Activated T-helper 2 cell treated with anti-CD3 and anti-CD28 coated beads, Interferon-gamma antibody, Interleukin-2, Interleukin-4, amounts not matched to agents 10 μg/mL and 5 μg/mL and 100 μg/mL, durations not matched to agents 14 hours and 24 hours and 36 hours (primary cell): ENCODE results near the gene OR1B1. TPM values are rescaled to one million over a fixed set of nuclear protein-coding genes. Genes with fewer than 3 reads are reported as not detected.
"Not testable (repeated sequence)": the region's sequence is repeated elsewhere in the genome, so short reads cannot be mapped to it uniquely, and the experiment has no call there.

Experiments
- DNase-seq: peaks from one replicate; pipeline ENCODE4 v3.0.0; 2021; ENCODE audit warnings: low spot score
- H3K27ac Mint-ChIP-seq: one replicate; pipeline ENCODE4 v1.8.0; 2021; ENCODE audit warnings: mixed read lengths
- H3K27me3 Mint-ChIP-seq: one replicate; pipeline ENCODE4 v1.8.0; 2021; ENCODE audit warnings: low read depth, mixed read lengths
- H3K36me3 Mint-ChIP-seq: one replicate; pipeline ENCODE4 v1.8.0; 2021; ENCODE audit warnings: low read depth, mixed read lengths
- H3K4me1 Mint-ChIP-seq: one replicate; pipeline ENCODE4 v1.8.0; 2021; ENCODE audit warnings: low read depth, mixed read lengths
- H3K4me3 Mint-ChIP-seq: one replicate; pipeline ENCODE4 v1.8.0; 2021; ENCODE audit warnings: low read depth, mild to moderate bottlenecking, moderate library complexity, mixed read lengths
- H3K9me3 Mint-ChIP-seq: one replicate; pipeline ENCODE4 v1.8.0; 2021; ENCODE audit warnings: mixed read lengths
- intact Hi-C: fragments of 100-400 bp; cut with micrococcal nuclease; formaldehyde crosslinking; loops from one replicate; pipeline ENCODE4 v1.15.1; 2023
- total RNA-seq: library from RNA; stranded (reverse); gene quantifications from 2 replicates; pipeline ENCODE4 v1.2.3, GENCODE V29; 2022

Gene OR1B1
- not detected in 2 replicates for total RNA-seq

DNA sequence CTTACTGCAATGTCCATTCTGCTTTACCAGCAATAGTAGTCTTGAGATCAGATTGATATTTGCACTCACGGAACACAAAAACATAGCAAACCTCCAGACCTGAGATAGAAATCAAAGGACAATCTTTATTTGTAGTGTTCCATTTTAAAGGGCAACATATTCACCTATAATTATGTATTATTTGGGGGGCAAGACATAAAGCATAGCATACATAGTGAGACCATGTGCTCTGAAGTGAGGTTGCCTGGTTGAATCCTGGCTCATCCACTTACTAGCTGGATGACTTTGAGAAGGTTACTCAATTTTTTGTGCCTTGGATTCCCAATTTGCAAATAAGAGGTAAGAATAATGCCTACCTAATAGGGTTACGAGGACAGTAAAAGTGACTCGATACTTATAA, at the start of gene OR1B1:
TSS of gene OR1B1 (minus strand) at position 101 of the 400 bp plus-strand sequence.
- H3K27me3 Mint-ChIP-seq, result peaks cover 2% of the 10 kb centered on the region
- no peak within 1 kb of the TSS for H3K27ac Mint-ChIP-seq
- H3K36me3 Mint-ChIP-seq, result no peaks in the 10 kb centered on the region
- intact Hi-C loops, result no loop called here
- H3K9me3 Mint-ChIP-seq, result no peaks in the 10 kb centered on the region
- no peak for DNase-seq
- H3K4me1 Mint-ChIP-seq, result no peaks in the 10 kb centered on the region
- H3K4me3 Mint-ChIP-seq, result no peak within 1 kb of the TSS

DNA sequence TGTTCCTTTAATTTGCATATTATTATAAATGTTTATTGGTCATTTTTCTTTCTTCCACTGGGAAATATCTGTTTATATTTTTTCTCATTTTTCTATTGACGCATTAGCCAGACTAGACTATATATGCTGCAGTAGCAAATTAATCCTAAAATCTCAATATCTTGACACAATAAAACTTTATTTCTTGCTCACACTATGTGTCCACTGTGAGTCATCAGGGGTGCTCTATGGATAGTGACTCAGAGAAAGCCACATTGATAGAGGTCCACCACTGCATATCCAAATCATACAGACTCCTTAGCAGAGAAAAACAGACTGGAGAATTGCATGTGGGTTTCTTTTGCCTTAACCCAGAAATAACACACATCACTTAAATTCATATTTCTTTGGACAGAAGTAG, 38.3 kb upstream of the OR1B1 start:
- Mint-ChIP-seq H3K4me3 (no peak overlapping the region), H3K27ac (no peak overlapping the region), H3K36me3 (no peaks in the 10 kb centered on the region), H3K9me3 (no peaks in the 10 kb centered on the region), H3K4me1 (no peaks in the 10 kb centered on the region), H3K27me3 (no peaks in the 10 kb centered on the region)
- intact Hi-C loops, result no loop called here
- no peak for DNase-seq

DNA sequence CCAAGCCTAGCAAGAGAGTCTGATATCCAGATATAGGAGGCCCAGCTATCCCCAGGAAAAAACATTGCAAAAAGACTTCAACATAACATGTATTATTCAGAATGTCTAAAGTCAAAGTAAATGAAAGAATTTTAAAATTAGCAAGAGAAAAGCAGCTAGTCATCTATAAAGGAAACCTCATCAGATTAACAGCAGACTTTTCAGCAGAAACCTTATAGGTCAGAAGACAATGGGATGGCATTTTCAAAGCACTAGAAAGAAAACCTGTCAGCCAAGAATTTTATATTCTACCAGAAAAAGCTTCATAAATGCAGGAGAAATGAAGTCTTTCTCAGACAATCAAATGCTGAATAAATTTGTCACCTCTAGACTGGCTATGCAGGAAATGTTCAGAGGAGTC, 27.4 kb upstream of the OR1B1 start:
- no peak overlapping the region for H3K4me3 Mint-ChIP-seq
- intact Hi-C loops, result no loop called here

DNA sequence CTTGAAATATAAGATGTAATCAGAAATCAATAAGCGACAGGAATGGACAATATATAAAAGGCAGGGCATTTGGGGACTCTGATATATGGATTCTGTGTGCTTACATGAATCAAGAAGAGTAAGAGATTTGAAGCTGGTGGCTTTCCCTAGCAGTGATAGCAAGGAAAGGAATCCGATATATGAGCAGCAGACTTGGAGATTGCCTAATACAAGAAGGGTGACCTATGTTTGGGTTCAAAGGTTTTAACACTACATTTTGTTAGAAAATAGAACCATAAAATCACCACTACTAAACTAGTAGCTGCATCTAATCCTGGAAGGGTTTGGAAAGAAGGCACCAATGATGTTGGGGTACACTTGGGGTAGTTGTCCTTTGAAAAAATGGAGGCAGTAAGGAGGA, 15.1 kb upstream of the OR1B1 start:
- Mint-ChIP-seq H3K4me3 (no peak overlapping the region), H3K27me3 (no peaks in the 10 kb centered on the region), H3K9me3 (peaks cover 14% of the 10 kb centered on the region), H3K36me3 (no peaks in the 10 kb centered on the region), H3K27ac (no peak overlapping the region), H3K4me1 (peaks cover 2% of the 10 kb centered on the region)
- intact Hi-C loops, result no loop called here
- DNase-seq, result no peak

More for the DNA sequence above, 27.4 kb upstream of the OR1B1 start:
- peaks cover 18% of the 10 kb centered on the region for H3K9me3 Mint-ChIP-seq
- H3K27ac Mint-ChIP-seq, result no peak overlapping the region
- DNase-seq, result no peak
- H3K4me1 Mint-ChIP-seq, result no peaks in the 10 kb centered on the region
- no peaks in the 10 kb centered on the region for H3K27me3 Mint-ChIP-seq
- no peaks in the 10 kb centered on the region for H3K36me3 Mint-ChIP-seq

DNA sequence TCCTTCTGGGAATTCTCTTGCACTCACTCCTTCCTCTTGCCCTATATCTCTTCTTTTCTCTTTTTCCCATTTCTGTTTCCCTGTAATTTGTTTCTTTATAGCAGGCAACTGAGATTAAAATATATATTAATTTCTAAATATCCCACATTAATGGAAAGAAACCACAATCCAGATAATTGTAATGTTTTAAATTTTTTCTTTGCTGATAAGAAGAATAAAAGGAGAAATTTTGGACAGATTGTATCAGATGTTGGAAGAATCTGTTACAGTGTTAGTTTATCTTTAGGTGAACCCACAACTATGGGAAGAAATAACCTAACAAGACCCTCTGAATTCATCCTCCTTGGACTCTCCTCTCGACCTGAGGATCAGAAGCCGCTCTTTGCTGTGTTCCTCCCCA, 4.0 kb upstream of the OR1B1 start, which contains the start of gene OR1L1:
TSS of gene OR1L1 (plus strand) at position 301 of the 400 bp plus-strand sequence. CDS start at position 301, 0 bp downstream.
- intact Hi-C loops, result no loop called here
- Mint-ChIP-seq H3K27ac (no peak within 1 kb of the TSS), H3K27me3 (no peaks in the 10 kb centered on the region), H3K4me3 (no peak within 1 kb of the TSS), H3K9me3 (no peaks in the 10 kb centered on the region), H3K4me1 (no peaks in the 10 kb centered on the region), H3K36me3 (no peaks in the 10 kb centered on the region)
- DNase-seq, result no peak

DNA sequence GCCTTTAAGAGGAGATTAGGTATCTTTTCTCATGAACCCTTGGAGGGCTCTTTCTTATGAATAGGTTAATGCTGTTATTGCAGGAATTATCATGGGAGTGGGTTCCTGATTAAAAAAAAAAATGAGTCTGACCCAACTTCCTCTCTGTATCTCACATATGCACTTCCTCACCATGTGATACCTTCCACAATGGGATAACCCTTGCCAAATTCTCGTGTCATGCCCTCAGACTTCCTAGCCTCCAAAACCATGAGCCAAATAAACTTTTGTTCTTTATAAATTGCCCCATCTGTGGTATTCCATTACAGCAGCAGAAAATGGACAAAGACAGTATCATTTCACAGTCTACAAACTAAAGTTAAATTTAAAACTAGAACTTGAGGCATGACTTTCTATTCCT, 1.0 kb downstream of the OR1B1 start:
- no peak overlapping the region for H3K4me3 Mint-ChIP-seq
- no peaks in the 10 kb centered on the region for H3K9me3 Mint-ChIP-seq
- peaks cover 2% of the 10 kb centered on the region for H3K27me3 Mint-ChIP-seq
- H3K27ac Mint-ChIP-seq, result no peak overlapping the region
- no peaks in the 10 kb centered on the region for H3K4me1 Mint-ChIP-seq
- intact Hi-C loops, result no loop called here
- DNase-seq, result no peak
- H3K36me3 Mint-ChIP-seq, result no peaks in the 10 kb centered on the region

DNA sequence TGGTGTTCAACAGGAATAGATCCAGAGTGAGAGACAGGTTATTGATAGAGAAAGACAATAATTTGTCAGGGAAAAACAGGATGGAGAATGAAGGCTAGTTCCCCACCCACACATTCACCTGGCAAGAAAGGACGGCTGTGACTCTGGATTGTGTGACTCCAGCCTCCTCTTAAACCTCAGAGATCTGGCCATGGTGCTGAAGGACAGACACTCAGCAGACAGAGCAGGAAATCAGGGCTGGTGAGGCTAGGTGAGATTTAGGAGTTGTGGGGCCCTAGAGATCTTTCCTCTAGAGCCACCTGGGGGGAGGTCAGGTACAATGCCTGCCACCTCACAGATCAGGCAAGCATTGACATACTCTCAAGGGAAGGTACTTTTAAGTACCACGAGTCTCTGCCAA, 15.2 kb downstream of the OR1B1 start:
- no peak for DNase-seq
- intact Hi-C loops, result no loop called here
- H3K4me3 Mint-ChIP-seq, result no peak overlapping the region

DNA sequence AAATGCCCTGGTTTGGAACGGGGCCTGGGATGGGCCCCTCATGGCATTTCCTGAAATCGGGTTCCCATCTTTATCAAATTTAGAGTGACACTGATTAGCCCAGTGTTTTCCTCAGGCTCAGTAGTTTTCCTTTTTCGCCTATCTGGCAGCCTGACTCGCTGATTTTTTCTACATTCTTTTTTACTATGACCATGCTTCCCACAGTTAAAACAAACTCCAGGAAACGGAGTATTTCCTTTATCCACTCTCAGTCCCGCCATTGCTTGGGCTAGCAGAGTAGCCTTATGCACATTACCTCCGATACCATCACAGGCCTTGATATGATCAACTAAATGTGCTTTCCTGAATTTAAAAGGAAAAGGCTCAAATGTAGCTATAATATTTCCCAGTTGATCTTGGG, 37.4 kb downstream of the OR1B1 start:
- Mint-ChIP-seq H3K27ac (no peak overlapping the region), H3K4me3 (no peak overlapping the region), H3K4me1 (no peaks in the 10 kb centered on the region), H3K36me3 (no peaks in the 10 kb centered on the region), H3K27me3 (no peaks in the 10 kb centered on the region), H3K9me3 (no peaks in the 10 kb centered on the region)
- intact Hi-C loops, result no loop called here
- no peak for DNase-seq

More for the DNA sequence above, 15.2 kb downstream of the OR1B1 start:
- Mint-ChIP-seq H3K27ac (no peak overlapping the region), H3K4me1 (no peaks in the 10 kb centered on the region), H3K9me3 (no peaks in the 10 kb centered on the region), H3K27me3 (no peaks in the 10 kb centered on the region), H3K36me3 (no peaks in the 10 kb centered on the region)

DNA sequence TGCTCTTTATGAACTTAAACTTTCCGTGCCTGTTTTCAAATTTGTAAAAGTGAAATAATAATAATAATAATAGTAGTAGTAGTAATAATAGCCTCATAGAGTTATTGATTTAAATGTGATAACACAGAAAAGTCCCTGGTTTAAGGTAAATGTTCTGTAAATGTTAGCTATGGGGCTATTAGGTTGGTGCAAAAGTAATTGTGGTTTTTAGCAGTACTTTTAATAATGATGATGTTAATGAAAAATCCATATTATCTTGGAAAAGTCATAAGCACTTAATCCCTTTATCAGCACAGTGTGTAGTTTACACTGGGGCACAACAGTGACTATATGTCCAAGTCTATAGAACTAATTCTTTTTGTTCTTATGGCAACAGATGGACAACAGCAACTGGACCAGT, 43.1 kb downstream of the OR1B1 start, which contains the start of gene OR1Q1:
TSS of gene OR1Q1 (plus strand) at position 377 of the 400 bp plus-strand sequence. CDS start at position 377, 0 bp downstream.
- H3K4me1 Mint-ChIP-seq, result no peaks in the 10 kb centered on the region
- no peak within 1 kb of the TSS for H3K4me3 Mint-ChIP-seq
- DNase-seq, result no peak
- H3K27ac Mint-ChIP-seq, result no peak within 1 kb of the TSS
- no peaks in the 10 kb centered on the region for H3K27me3 Mint-ChIP-seq
- intact Hi-C loops, result no loop called here
- no peaks in the 10 kb centered on the region for H3K36me3 Mint-ChIP-seq
- no peaks in the 10 kb centered on the region for H3K9me3 Mint-ChIP-seq

DNA sequence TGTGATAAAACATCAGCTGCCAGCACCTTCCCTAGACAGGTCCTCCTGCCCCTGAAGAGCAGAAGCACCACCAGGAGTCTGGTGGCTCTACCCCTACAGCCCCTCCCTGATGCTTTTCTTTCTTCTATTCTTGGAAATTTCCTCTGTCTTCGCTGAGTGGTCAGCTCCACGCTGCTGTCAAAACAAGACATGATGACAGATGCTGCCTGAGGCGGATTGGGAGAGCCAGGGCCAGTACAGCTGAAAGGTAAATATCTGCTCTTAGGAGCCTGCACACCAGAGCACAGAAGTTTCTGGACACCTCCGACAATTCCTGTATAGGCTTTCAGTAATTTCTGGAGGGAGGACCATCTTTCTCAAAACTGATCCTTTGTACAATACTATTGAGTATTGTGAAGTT, 47.6 kb downstream of the OR1B1 start:
- Mint-ChIP-seq H3K27ac (no peak overlapping the region), H3K36me3 (no peaks in the 10 kb centered on the region), H3K4me3 (no peak overlapping the region), H3K27me3 (no peaks in the 10 kb centered on the region), H3K9me3 (no peaks in the 10 kb centered on the region), H3K4me1 (no peaks in the 10 kb centered on the region)
- no peak for DNase-seq
- intact Hi-C loops, result no loop called here

DNA sequence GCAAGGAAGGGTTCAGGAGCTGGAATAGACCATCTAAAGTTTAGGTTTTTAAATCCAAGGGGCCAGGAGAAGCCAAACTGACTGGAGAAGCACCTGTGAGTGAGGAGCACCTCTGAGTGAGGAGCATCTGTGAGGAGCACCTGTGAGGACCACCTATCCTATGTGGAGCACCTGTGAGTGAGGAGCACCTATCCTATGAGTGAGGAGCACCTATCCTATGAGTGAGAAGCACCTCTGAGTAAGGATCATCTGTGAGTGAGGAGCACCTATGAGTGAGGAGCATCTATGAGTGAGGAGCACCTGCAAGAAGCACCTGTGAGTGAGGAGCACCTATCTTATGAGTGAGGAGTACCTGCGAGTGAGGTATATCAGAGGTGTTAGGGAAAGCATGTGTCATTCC, 50.8 kb downstream of the OR1B1 start:
- intact Hi-C loops, result no loop called here
- Mint-ChIP-seq H3K9me3 (peaks cover 4% of the 10 kb centered on the region), H3K4me3 (no peak overlapping the region), H3K36me3 (no peaks in the 10 kb centered on the region), H3K27ac (no peak overlapping the region), H3K27me3 (no peaks in the 10 kb centered on the region), H3K4me1 (no peaks in the 10 kb centered on the region)
- no peak for DNase-seq

DNA sequence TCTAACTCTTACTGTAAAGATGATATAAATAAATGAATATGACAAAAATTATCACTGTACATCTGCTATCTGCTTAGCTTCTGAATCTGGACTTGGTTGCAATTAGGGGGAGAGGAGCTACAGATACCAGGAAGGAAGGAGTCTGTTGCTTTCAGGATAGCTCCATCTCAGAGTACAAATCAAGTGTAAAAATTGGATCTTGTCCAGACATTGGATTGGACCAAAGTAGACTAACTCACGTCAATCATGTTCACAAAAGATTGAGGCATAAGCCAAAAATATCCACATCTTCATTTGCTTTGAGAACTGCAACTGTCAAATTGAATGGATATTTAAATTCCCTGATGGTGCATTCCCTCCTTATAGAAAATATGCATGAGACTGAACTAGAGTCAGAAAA, 51.7 kb downstream of the OR1B1 start:
- Mint-ChIP-seq H3K27me3 (no peaks in the 10 kb centered on the region), H3K9me3 (peaks cover 11% of the 10 kb centered on the region), H3K27ac (no peak overlapping the region), H3K4me3 (no peak overlapping the region), H3K4me1 (no peaks in the 10 kb centered on the region), H3K36me3 (no peaks in the 10 kb centered on the region)
- no peak for DNase-seq
- intact Hi-C loops, result no loop called here

DNA sequence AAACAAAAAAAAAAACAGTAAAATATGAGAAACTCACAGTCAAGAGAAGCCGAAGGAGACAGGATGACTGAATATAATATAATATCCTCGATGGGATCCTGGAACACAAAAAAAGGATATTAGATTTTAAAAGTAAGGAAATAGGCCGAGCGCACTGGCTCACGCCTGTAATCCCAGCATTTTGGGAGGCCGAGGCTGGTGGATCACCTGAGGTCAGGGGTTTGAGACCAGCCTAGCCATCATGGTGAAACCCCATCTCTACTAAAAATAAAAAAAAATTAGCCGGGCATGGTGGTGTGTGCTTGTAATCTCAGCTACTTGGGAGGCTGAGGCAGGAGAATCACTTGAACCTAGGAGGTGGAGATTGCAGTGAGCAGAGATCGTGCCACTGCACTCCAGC, 74.1 kb downstream of the OR1B1 start, which contains the start of gene OR1L8:
TSS of gene OR1L8 (minus strand) at position 101 of the 400 bp plus-strand sequence. CDS start 14,907 bp downstream, outside the sequence.
- H3K27ac Mint-ChIP-seq, intact Hi-C loops, DNase-seq, H3K4me1 Mint-ChIP-seq, H3K27me3 Mint-ChIP-seq, H3K36me3 Mint-ChIP-seq, H3K4me3 Mint-ChIP-seq, H3K9me3 Mint-ChIP-seq: not testable (repeated sequence)

DNA sequence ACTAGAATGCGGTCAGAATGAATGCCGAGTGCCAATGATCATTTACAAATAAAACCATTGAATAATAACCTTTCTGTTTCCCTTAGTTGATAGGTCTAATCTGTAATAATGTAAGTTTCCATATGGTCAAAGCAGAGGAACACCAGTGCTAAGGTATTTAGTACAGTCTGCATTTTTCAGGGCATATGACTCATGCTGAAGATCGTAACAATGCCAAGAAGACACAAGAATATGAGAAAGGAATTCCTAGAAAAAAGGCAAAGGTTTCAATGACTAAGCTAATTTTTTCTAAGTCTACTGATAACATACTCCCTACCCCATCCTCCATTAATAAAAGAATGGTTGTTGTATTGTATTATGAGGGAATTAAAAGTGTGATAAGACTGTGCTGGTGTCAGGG, 77.1 kb downstream of the OR1B1 start:
- Mint-ChIP-seq H3K36me3 (no peaks in the 10 kb centered on the region), H3K9me3 (no peaks in the 10 kb centered on the region), H3K27ac (no peak overlapping the region), H3K27me3 (no peaks in the 10 kb centered on the region), H3K4me1 (no peaks in the 10 kb centered on the region), H3K4me3 (no peak overlapping the region)
- no peak for DNase-seq
- intact Hi-C loops, result no loop called here
